HG03103 (cell line): ENCODE data around the gene FLT1.

Experiments
- ATAC-seq: cut with Tn5 transposase; IDR thresholded peaks from one replicate; pipeline ENCODE4 v1.9.1; 2021; ENCODE audit warnings: low read depth; ENCODE audit not compliant: unreplicated experiment

Gene FLT1

GRCh38 chr13:28494778-28495537 is at the start of gene FLT1:
Gene FLT1 (minus strand): TSS chr13:28495128. CDS start chr13:28494843, 285 bp downstream.
- ATAC-seq, result no peak

- no peak for ATAC-seq
Observed at GRCh38 chr13:28544026-28544425, 49.1 kb upstream of the FLT1 start.

- ATAC-seq, result no peak
Observed at GRCh38 chr13:28542804-28543203, 47.9 kb upstream of the FLT1 start.

- no peak for ATAC-seq
Observed at GRCh38 chr13:28541966-28542365, 47.0 kb upstream of the FLT1 start.

GRCh38 chr13:28540612-28541011 is 45.7 kb upstream of the FLT1 start:
- ATAC-seq, result no peak

GRCh38 chr13:28539625-28540286 is 44.8 kb upstream of the FLT1 start:
- ATAC-seq, result no peak

GRCh38 chr13:28538932-28539331 is 44.0 kb upstream of the FLT1 start:
- no peak for ATAC-seq

GRCh38 chr13:28537171-28537570 is 42.2 kb upstream of the FLT1 start:
- ATAC-seq, result no peak

- no peak for ATAC-seq
Observed at GRCh38 chr13:28536371-28536770, 41.4 kb upstream of the FLT1 start.

- ATAC-seq, result no peak
Observed at GRCh38 chr13:28535734-28536133, 40.8 kb upstream of the FLT1 start.

- ATAC-seq, result no peak
Observed at GRCh38 chr13:28534801-28535200, 39.9 kb upstream of the FLT1 start.

- no peak for ATAC-seq
Observed at GRCh38 chr13:28534210-28534609, 39.3 kb upstream of the FLT1 start.

GRCh38 chr13:28533441-28534166 is 38.7 kb upstream of the FLT1 start:
- ATAC-seq, result no peak

GRCh38 chr13:28533125-28533436 is 38.2 kb upstream of the FLT1 start:
- no peak for ATAC-seq

GRCh38 chr13:28532388-28533124 is 37.6 kb upstream of the FLT1 start:
- no peak for ATAC-seq

GRCh38 chr13:28531845-28532387 is 37.0 kb upstream of the FLT1 start:
- ATAC-seq, result no peak

GRCh38 chr13:28531077-28531844 is 36.3 kb upstream of the FLT1 start:
- no peak for ATAC-seq

- ATAC-seq, result no peak
Observed at GRCh38 chr13:28530729-28531076, 35.8 kb upstream of the FLT1 start.

- ATAC-seq, result no peak
Observed at GRCh38 chr13:28529836-28530235, 34.9 kb upstream of the FLT1 start.

- ATAC-seq, result no peak
Observed at GRCh38 chr13:28528848-28529247, 33.9 kb upstream of the FLT1 start.
